NCI-H128 (cell line): Measurements from ENCODE around the gene DYRK1A.

Experiments
- DNase-seq: peaks from one replicate; lab custom pipeline; 2025; ENCODE audit not compliant: unreplicated experiment; lab: John Stamatoyannopoulos, UW

The DYRK1A gene

GRCh38 chr21:37564341-37564923 lies 197.9 kb downstream of the DYRK1A start:
- peak; percentile 32 for DNase-seq

- DNase-seq: peak; percentile 32
Observed at GRCh38 chr21:37564924-37565529, 198.5 kb downstream of the DYRK1A start.

GRCh38 chr21:37565530-37566223 lies 199.1 kb downstream of the DYRK1A start:
- no peak for DNase-seq

- DNase-seq: no peak
Observed at GRCh38 chr21:37566790-37567615, 200.4 kb downstream of the DYRK1A start.

- DNase-seq: no peak
Observed at GRCh38 chr21:37568415-37568814, 201.8 kb downstream of the DYRK1A start.

GRCh38 chr21:37568916-37569315 lies 202.3 kb downstream of the DYRK1A start:
- DNase-seq: no peak

GRCh38 chr21:37571442-37571841 lies 204.9 kb downstream of the DYRK1A start:
- no peak for DNase-seq

- no peak for DNase-seq
Observed at GRCh38 chr21:37574316-37574715, 207.7 kb downstream of the DYRK1A start.

GRCh38 chr21:37574751-37575150 lies 208.2 kb downstream of the DYRK1A start:
- DNase-seq: no peak

- DNase-seq: no peak
Observed at GRCh38 chr21:37575580-37575979, 209.0 kb downstream of the DYRK1A start.
